Lung (tissue), 12 donors: ENCODE results near the gene TMEM263. TPM values are rescaled to one million over a fixed set of nuclear protein-coding genes. Genes with fewer than 3 reads are reported as not detected.
"Not testable (repeated sequence)": the region's sequence is repeated elsewhere in the genome, so short reads cannot be mapped to it uniquely, and the experiment has no call there.

Source experiments
- ATAC-seq: fragments of 200-7000 bp; cut with Tn5 transposase; one replicate; pipeline ENCODE4 v1.9.1; 2020; ENCODE audit warnings: moderate number of reproducible peaks; ENCODE audit not compliant: insufficient read depth, low FRiP score
- DNase-seq, 3 donors: peaks; one replicate each; pipeline ENCODE4 v3.0.0-alpha.2; 2013 to 2017
- H3K27ac ChIP-seq, 2 donors: one replicate each; pipeline ENCODE4 v1.5.1; 2013; ENCODE audit warnings: mild to moderate bottlenecking in 2 of 2, moderate library complexity in 2 of 2, control low read depth in 1 of 2, inconsistent platforms in 1 of 2, low read depth in 1 of 2, low read length in 1 of 2
- H3K27me3 ChIP-seq, 3 donors: one replicate each; pipeline ENCODE4 v1.5.1; 2013; ENCODE audit warnings: low read length in 2 of 3; ENCODE audit not compliant: control insufficient read depth in 3 of 3, insufficient read depth in 3 of 3
- H3K36me3 ChIP-seq, 4 donors: one replicate each; pipeline ENCODE4 v1.5.1; 2013; ENCODE audit warnings: low read length in 4 of 4, mild to moderate bottlenecking in 1 of 4, moderate library complexity in 1 of 4; ENCODE audit not compliant: control insufficient read depth in 4 of 4, insufficient read depth in 4 of 4
- H3K4me1 ChIP-seq, 5 donors: one replicate each; pipeline ENCODE4 v1.5.1; 2013; ENCODE audit warnings: low read length in 5 of 5, mild to moderate bottlenecking in 2 of 5, moderate library complexity in 1 of 5; ENCODE audit not compliant: control insufficient read depth in 5 of 5, insufficient read depth in 5 of 5
- H3K4me3 ChIP-seq: one replicate; pipeline ENCODE4 v1.5.1; 2013; ENCODE audit warnings: mild to moderate bottlenecking, control low read depth, moderate library complexity
- H3K9ac ChIP-seq, 2 donors: one replicate each; pipeline ENCODE4 v1.5.1; 2013; ENCODE audit warnings: low read length in 2 of 2, control low read depth in 1 of 2; ENCODE audit not compliant: insufficient read depth in 1 of 2
- H3K9me3 ChIP-seq, 4 donors: one replicate each; pipeline ENCODE4 v1.5.1; 2013; ENCODE audit warnings: low read length in 3 of 4, mild to moderate bottlenecking in 1 of 4, moderate library complexity in 1 of 4; ENCODE audit not compliant: control insufficient read depth in 4 of 4, insufficient read depth in 3 of 4
- WGBS, 2 donors: extraction: QIAGEN DNeasy Blood & Tissue Kit; methylation state at CpG; one replicate each; pipeline ENCODE4 v1.1.7; 2013; 5-methylcytosine and 5-hydroxymethylcytosine counted together
- polyA plus RNA-seq, 2 donors: library from polyadenylated mRNA; stranded (reverse); fragments of 200-250 nt; gene quantifications; one replicate each; pipeline ENCODE4 v1.2.1, GENCODE V29; 2013
- total RNA-seq, 2 donors: library from RNA; depleted of rRNA in 1 of 2; stranded (reverse); fragments of >200 nt in 1 of 2; gene quantifications; one replicate each; pipeline ENCODE4 v1.2.1, GENCODE V29; 2014 to 2021
- TF ChIP-seq, protein P1 (sequence below): IDR thresholded peaks from 2 replicates; pipeline ENCODE4 v1.5.1; 2012; ENCODE audit warnings: mild to moderate bottlenecking; ENCODE audit errors: control extremely low read depth, extremely low read depth
- donor health status: control.
- donor health status: control.
- donor health status: Bipolar disorder and iron deficiency.
- donor health status: healthy.
- donor health status: DM: yes; HTN: yes; CAD: no.

Gene TMEM263
- total and polyA plus RNA-seq, 4 donors, result 9.6 to 73.9 (median 22.2) TPM

DNA sequence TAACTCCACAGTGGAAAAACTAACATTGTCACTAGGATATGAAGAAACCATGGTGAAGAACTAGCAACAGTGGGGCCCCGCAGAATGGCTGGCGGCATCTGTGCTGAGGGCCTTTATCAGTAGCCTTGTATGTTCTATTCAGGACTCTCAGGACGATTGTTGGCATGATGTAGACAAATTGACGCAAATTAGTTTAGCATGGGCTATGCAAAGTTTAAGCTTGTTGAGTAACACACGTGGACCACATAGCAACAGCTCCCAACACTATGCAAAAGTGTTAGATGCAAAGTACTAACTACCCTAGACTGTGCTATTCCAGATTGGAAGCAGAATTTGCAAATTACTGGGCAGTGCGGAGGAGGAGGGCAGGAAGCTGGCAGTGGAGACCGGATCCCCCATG, 38.2 kb upstream of the TMEM263 start:
- Histone ChIP-seq H3K4me3 (no peak overlapping the region), H3K9ac (no peak overlapping the region), H3K27me3 (no peaks in the 10 kb centered on the region), H3K4me1 (no peaks in the 10 kb centered on the region), H3K9me3 (no peaks in the 10 kb centered on the region), H3K36me3 (no peaks in the 10 kb centered on the region), H3K27ac (no peak overlapping the region)
- TF ChIP-seq, protein P1, sequence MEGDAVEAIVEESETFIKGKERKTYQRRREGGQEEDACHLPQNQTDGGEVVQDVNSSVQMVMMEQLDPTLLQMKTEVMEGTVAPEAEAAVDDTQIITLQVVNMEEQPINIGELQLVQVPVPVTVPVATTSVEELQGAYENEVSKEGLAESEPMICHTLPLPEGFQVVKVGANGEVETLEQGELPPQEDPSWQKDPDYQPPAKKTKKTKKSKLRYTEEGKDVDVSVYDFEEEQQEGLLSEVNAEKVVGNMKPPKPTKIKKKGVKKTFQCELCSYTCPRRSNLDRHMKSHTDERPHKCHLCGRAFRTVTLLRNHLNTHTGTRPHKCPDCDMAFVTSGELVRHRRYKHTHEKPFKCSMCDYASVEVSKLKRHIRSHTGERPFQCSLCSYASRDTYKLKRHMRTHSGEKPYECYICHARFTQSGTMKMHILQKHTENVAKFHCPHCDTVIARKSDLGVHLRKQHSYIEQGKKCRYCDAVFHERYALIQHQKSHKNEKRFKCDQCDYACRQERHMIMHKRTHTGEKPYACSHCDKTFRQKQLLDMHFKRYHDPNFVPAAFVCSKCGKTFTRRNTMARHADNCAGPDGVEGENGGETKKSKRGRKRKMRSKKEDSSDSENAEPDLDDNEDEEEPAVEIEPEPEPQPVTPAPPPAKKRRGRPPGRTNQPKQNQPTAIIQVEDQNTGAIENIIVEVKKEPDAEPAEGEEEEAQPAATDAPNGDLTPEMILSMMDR, result no peak
- DNase-seq (peak in 2 of 3 donors; percentile 18 to 36), ATAC-seq (no peak)
- 50 to 58% methylated on average over 7 of the region's 7 CpGs for WGBS, 2 donors

DNA sequence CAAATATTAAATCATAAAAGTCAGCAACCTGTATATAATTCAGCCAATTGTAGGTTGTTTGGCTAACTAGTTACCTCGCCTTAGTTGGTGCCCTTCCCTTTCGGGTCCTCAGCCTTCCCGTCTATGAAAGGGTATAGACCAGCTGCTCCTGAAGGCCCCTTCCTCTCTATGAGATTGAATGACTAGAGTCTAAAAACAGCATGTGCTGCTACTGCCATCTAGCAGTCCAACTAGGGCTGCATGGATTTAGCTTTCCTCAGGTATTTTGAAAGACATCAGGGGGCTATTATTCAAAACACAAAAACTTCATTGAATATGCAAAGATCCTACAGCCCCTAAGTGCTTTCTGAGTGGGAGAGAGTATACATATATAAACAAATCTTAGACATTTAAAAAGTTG, 37.0 kb upstream of the TMEM263 start:
- 5 to 19% methylated on average over 3 of the region's 3 CpGs for WGBS, 2 donors
- ATAC-seq, result no peak
- Histone ChIP-seq H3K36me3 (no peaks in the 10 kb centered on the region), H3K4me1 (no peaks in the 10 kb centered on the region), H3K27me3 (no peaks in the 10 kb centered on the region), H3K9me3 (no peaks in the 10 kb centered on the region), H3K4me3 (no peak overlapping the region), H3K27ac (no peak overlapping the region), H3K9ac (no peak overlapping the region)
- TF ChIP-seq, protein P1, result no peak
- peak in 2 of 3 donors; percentile 46 to 56 for DNase-seq

DNA sequence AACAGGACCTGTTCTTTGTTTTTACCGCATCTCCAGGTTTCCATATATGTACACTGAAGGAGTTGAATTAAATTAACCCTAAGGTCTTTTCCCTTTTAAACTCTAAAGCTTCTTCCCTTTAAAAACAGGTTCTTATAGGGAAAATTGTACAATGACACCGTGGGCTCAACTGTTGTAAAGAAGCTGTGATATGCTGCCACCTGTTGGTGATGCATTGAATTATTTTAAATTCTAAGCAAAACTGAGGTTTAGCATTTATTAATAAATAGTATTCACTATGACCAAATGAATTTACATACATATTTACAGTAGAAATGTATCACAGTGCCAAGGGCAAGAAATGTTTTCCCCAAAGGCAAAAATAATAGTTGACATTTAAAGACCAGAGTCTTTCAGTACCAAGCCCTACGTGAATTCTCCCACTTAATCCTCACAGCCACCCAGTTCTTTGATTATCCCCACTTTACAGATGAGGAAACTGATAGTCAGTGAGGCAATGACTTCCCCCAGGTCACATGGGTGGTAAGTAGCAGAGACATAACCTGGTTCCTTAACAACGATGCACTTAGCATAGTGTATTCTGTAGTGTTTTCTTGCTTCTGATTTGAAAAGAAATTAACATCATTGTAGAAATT, 35.7 kb upstream of the TMEM263 start:
- Histone ChIP-seq H3K9me3 (no peaks in the 10 kb centered on the region), H3K4me1 (no peaks in the 10 kb centered on the region), H3K36me3 (no peaks in the 10 kb centered on the region), H3K4me3 (no peak overlapping the region), H3K9ac (no peak overlapping the region), H3K27me3 (no peaks in the 10 kb centered on the region), H3K27ac (no peak overlapping the region)
- TF ChIP-seq, protein P1, result peak; percentile 56
- DNase-seq (peak in 2 of 3 donors; percentile 73 to 76), ATAC-seq (no peak)
- 43 to 44% methylated on average over 4 of the region's 4 CpGs for WGBS, 2 donors

DNA sequence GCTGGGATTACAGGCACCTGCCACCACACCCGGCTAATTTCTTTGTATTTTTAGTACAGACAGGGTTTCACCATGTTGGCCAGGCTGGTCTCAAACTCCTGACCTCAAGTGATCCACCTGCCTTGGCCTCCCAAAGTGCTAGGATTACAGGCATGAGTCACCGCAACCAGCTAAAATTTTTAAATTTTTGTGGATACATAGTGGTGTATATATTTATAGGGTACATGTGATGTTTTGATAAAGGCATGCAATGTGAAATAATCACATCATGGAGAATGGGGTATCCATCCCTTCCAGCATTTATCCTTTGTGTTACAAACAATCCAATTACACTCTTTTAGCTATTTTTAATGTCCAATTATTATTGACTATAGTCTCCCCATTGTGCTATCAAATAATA, 33.7 kb upstream of the TMEM263 start:
- WGBS, 2 donors, result 88 to 91% methylated on average over 2 of the region's 2 CpGs
- not testable (repeated sequence) for H3K36me3 ChIP-seq, H3K27ac ChIP-seq, H3K27me3 ChIP-seq, H3K4me3 ChIP-seq, H3K9me3 ChIP-seq, H3K9ac ChIP-seq, H3K4me1 ChIP-seq, ATAC-seq, DNase-seq

DNA sequence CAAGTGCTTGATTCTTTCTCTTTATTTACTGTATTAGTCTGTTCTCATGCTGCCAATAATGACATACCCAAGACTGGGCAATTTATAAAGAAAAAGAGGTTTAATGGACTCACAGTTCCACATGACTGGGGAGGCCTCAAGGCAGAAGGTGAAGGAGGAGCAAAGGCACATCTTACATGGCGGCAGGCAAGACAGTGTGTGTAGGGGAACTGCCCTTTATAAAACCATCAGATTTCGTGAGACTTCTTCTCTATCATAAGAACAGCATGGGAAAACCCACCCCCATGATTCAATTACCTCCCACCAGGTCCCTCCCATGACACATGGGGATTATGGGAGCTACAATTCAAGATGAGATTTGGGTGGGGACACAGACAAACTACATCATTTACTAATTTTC, 32.1 kb upstream of the TMEM263 start:
- H3K9me3 ChIP-seq, H3K27me3 ChIP-seq, H3K4me1 ChIP-seq, DNase-seq, ATAC-seq, H3K9ac ChIP-seq, H3K27ac ChIP-seq, H3K4me3 ChIP-seq, H3K36me3 ChIP-seq: not testable (repeated sequence)
- WGBS, 2 donors, result 94 to 100% methylated on average over 2 of the region's 2 CpGs
